ENCODE results near the gene CLCN6. TPM values are rescaled to one million over a fixed set of nuclear protein-coding genes. Genes with fewer than 3 reads are reported as not detected.

Gene CLCN6
- total RNA-seq, result 10 to 100 TPM in 1 of 2 donors, 1 to 10 TPM in 1; 8.4 to 14.5 TPM

DNA sequence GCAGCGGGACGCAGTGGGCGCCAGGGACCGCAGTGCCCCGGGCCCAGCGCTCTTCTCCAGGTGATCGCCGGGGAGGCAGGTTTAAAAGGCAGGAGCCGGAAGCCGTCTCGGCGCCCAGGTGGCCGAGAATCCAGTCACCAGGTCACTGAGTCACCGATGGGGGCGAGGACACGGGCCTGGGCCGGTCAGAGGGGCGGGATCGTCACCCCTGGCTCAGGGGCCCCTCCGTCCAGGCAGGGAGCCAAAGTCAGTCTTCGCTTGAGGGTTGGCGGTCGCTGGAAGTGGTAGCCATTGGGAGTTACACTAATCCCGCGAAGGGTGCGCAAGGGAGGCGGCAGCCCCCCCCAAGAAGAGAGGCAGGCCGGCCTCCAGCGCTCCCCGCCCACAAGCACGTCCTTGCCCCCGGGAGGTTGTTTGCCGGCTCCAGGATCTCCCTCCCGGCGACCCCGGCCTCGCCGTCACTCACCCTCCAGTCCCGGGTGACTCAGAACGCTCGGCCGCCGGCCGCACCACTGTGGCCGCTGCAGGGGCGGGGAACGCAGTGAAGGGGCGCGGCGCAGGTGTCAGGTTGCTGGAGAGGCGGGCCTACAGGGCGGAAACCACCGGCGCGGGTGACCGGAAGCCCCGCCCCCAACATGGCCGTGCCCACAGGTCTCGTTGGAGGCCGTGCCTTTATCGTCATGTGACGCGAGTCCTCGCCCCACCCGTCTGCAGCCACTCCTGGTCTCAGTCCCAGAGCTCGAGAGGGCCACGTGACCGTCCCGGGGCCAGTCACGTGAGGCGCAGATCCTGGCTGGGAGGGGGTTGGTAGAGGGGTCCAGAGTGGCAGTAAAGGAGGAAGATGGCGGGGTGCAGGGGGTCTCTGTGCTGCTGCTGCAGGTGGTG is at the start of gene CLCN6, which contains the start of gene MTHFR:
Gene CLCN6 (plus strand): TSS at position 770 of the 885 bp plus-strand sequence. CDS start 72 bp downstream, at position 842.
Gene MTHFR (minus strand): TSS at position 543 of the 885 bp plus-strand sequence. CDS start 2,848 bp downstream, outside the sequence.
- Histone ChIP-seq H3K9ac (ENCODE audit: low read depth in 2 of 2, low read length in 2 of 2) (peak within 1 kb of the TSS; percentile 96 to 99), H3K9me3 (no peaks in the 10 kb centered on the region), H3K4me1 (peaks cover 20% of the 10 kb centered on the region), H3K27ac (peak within 1 kb of the TSS; percentile 91), H3K36me3 (peaks cover under 1% of the 10 kb centered on the region), H3K4me3 (peak within 1 kb of the TSS; percentile 55), H3K27me3 (no peaks in the 10 kb centered on the region)
- peak; percentile 99 for DNase-seq
- intact Hi-C loops (cut with DNase I), result no loop called here
- TF ChIP-seq, protein P1, sequence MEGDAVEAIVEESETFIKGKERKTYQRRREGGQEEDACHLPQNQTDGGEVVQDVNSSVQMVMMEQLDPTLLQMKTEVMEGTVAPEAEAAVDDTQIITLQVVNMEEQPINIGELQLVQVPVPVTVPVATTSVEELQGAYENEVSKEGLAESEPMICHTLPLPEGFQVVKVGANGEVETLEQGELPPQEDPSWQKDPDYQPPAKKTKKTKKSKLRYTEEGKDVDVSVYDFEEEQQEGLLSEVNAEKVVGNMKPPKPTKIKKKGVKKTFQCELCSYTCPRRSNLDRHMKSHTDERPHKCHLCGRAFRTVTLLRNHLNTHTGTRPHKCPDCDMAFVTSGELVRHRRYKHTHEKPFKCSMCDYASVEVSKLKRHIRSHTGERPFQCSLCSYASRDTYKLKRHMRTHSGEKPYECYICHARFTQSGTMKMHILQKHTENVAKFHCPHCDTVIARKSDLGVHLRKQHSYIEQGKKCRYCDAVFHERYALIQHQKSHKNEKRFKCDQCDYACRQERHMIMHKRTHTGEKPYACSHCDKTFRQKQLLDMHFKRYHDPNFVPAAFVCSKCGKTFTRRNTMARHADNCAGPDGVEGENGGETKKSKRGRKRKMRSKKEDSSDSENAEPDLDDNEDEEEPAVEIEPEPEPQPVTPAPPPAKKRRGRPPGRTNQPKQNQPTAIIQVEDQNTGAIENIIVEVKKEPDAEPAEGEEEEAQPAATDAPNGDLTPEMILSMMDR (IDR thresholded peaks at IDR 0.05), result no peak

DNA sequence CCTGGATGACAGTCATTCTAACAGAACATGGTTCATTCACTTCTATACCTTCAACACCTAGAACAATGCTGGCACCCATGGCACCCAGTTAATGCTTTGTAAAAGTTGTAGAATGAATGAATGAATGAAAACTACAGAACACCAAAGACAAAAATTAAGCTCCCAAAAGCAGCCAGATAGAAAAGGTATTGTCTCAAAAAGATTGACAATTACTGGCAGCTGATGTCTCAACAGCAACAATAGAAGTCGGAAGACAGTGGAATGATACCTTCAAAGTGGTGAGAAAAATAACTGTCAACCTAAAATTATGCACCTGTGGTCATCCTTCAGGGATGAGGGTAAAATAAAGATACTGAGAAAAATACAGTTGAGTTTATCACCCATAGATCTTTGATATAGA is 48.9 kb upstream of the CLCN6 start:
- H3K4me3 ChIP-seq, result no peak overlapping the region
- no peak overlapping the region for H3K27ac ChIP-seq
- H3K9ac ChIP-seq (ENCODE audit: low read depth in 2 of 2, low read length in 2 of 2), result no peak overlapping the region
- no peaks in the 10 kb centered on the region for H3K9me3 ChIP-seq
- TF ChIP-seq, protein P1 (IDR thresholded peaks at IDR 0.05), result no peak
- no peaks in the 10 kb centered on the region for H3K4me1 ChIP-seq
- no peaks in the 10 kb centered on the region for H3K36me3 ChIP-seq
- no peak for DNase-seq
- intact Hi-C loops (cut with DNase I), result no loop called here
- H3K27me3 ChIP-seq, result no peaks in the 10 kb centered on the region

GRCh38 chr1:11759791-11760190 is 46.2 kb upstream of the CLCN6 start:
- TF ChIP-seq, protein P1 (IDR thresholded peaks at IDR 0.05), result no peak
- no peaks in the 10 kb centered on the region for H3K9me3 ChIP-seq
- H3K27me3 ChIP-seq, result no peaks in the 10 kb centered on the region
- no peaks in the 10 kb centered on the region for H3K36me3 ChIP-seq
- no peaks in the 10 kb centered on the region for H3K4me1 ChIP-seq
- no peak overlapping the region for H3K27ac ChIP-seq
- no peak overlapping the region for H3K9ac ChIP-seq (ENCODE audit: low read depth in 2 of 2, low read length in 2 of 2)
- no peak overlapping the region for H3K4me3 ChIP-seq
- intact Hi-C loops (cut with DNase I), result no loop called here
- DNase-seq, result no peak

DNA sequence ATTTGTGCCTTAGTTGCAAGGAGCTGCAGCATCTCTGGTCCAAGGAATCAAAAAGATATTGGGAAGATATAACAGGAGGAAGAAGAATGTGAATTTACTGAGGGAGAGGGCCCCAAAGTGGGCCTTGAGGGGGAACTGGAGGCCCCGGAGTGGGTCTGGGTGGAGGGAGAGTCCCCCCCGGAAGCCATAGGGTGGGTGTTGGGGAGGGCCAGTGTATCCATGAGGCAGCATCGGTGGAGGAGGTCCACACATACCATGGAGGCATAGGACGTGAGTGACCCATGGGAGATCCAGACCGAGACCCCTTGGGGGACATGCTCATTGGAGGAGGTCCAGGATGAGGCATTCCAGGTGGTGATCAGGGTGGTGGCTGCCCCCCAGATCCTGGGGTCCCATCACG is 44.7 kb upstream of the CLCN6 start:
- intact Hi-C loops (cut with DNase I), result no loop called here
- H3K4me1 ChIP-seq, result no peaks in the 10 kb centered on the region

DNA sequence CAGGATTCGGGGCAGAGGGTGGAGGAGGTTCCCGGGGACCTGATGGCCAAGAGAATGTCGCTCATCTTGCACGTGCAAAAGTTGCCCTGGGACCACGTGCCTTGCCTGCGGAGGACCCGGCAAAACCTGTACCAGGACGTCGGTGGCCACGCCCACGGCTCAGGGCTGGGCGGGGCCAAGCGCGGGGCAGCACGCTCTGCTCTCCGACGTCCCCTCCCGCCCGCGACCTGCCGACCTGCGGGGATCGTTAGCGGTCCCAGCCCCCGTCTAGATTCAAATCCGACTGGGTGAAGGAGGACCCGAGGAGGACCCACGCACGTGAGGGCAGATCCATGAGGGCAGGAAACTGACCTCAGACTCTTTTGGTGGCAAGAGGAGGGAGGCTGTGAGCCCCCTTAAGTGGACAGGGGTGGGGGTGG is 44.0 kb upstream of the CLCN6 start, which contains the start of gene C1orf167:
Gene C1orf167 (plus strand): TSS at position 206 of the 419 bp plus-strand sequence. CDS start 2,208 bp downstream, outside the sequence.
- DNase-seq, result no peak
- no peaks in the 10 kb centered on the region for H3K27me3 ChIP-seq

More for the DNA sequence above, 44.7 kb upstream of the CLCN6 start:
- H3K27me3 ChIP-seq, result no peaks in the 10 kb centered on the region
- TF ChIP-seq, protein P1 (IDR thresholded peaks at IDR 0.05), result no peak
- no peak for DNase-seq
- no peaks in the 10 kb centered on the region for H3K36me3 ChIP-seq
- H3K4me3 ChIP-seq, result no peak overlapping the region
- H3K27ac ChIP-seq, result no peak overlapping the region
- H3K9ac ChIP-seq (ENCODE audit: low read depth in 2 of 2, low read length in 2 of 2), result no peak overlapping the region
- no peaks in the 10 kb centered on the region for H3K9me3 ChIP-seq

More for the DNA sequence above, 44.0 kb upstream of the CLCN6 start, which contains the start of gene C1orf167:
- intact Hi-C loops (cut with DNase I), result no loop called here
- H3K27ac ChIP-seq, result no peak within 1 kb of the TSS
- no peaks in the 10 kb centered on the region for H3K36me3 ChIP-seq
- H3K9me3 ChIP-seq, result no peaks in the 10 kb centered on the region
- no peak within 1 kb of the TSS for H3K9ac ChIP-seq (ENCODE audit: low read depth in 2 of 2, low read length in 2 of 2)
- H3K4me1 ChIP-seq, result no peaks in the 10 kb centered on the region
- TF ChIP-seq, protein P1 (IDR thresholded peaks at IDR 0.05), result no peak
- no peak within 1 kb of the TSS for H3K4me3 ChIP-seq
